GM23338 (cell line): ENCODE data around the gene MAP3K6. TPM values are rescaled to one million over a fixed set of nuclear protein-coding genes. Genes with fewer than 3 reads are reported as not detected.

ENCODE experiments used
- ATAC-seq: fragments of 200-7000 bp; cut with Tn5 transposase; 3 replicates; pipeline ENCODE4 v1.9.1; 2020
- DNase-seq: peaks from one replicate; pipeline ENCODE4 v3.0.0-alpha.2; 2015; ENCODE audit warnings: low spot score
- H2AFZ ChIP-seq: fragments of 200-600 bp; sonication (generic); 2 replicates; pipeline ENCODE4 v1.8.0; 2016; ENCODE audit warnings: antibody characterized with exemption, mild to moderate bottlenecking, moderate library complexity
- H3F3A ChIP-seq: fragments of 200-600 bp; sonication (generic); replicated peaks from 2 replicates; pipeline ENCODE4 v1.8.0; 2017; ENCODE audit warnings: antibody characterized with exemption, mixed run types, low read depth
- H3K27ac ChIP-seq: fragments of 200-600 bp; sonication (generic); 2 replicates; pipeline ENCODE4 v1.6.1; 2016; ENCODE audit warnings: low read depth
- H3K27me3 ChIP-seq: fragments of 200-600 bp; sonication (generic); 2 replicates; pipeline ENCODE4 v1.8.0; 2016; ENCODE audit warnings: mild to moderate bottlenecking, mixed run types, moderate library complexity; ENCODE audit not compliant: insufficient read depth
- H3K36me3 ChIP-seq: fragments of 200-600 bp; sonication (generic); 2 replicates; pipeline ENCODE4 v1.8.0; 2016; ENCODE audit warnings: mild to moderate bottlenecking; ENCODE audit not compliant: insufficient read depth
- H3K4me1 ChIP-seq: fragments of 200-600 bp; sonication (generic); 2 replicates; pipeline ENCODE4 v1.8.0; 2016; ENCODE audit warnings: mild to moderate bottlenecking, moderate library complexity; ENCODE audit not compliant: insufficient read depth
- H3K4me2 ChIP-seq: fragments of 200-600 bp; sonication (generic); 2 replicates; pipeline ENCODE4 v1.7.1; 2017; ENCODE audit warnings: mixed run types
- H3K4me3 ChIP-seq: fragments of 200-600 bp; sonication (generic); 2 replicates; pipeline ENCODE4 v1.6.1; 2016; ENCODE audit warnings: mixed run types
- H3K79me2 ChIP-seq: fragments of 200-600 bp; sonication (generic); replicated peaks from 2 replicates; pipeline ENCODE4 v1.8.0; 2017; ENCODE audit warnings: mild to moderate bottlenecking; ENCODE audit not compliant: insufficient read depth
- H3K9me2 ChIP-seq: fragments of 200-600 bp; sonication (generic); 2 replicates; pipeline ENCODE4 v1.8.0; 2017; ENCODE audit not compliant: insufficient read depth
- H4K20me1 ChIP-seq: fragments of 200-600 bp; sonication (generic); replicated peaks from 2 replicates; pipeline ENCODE4 v1.8.0; 2017; ENCODE audit warnings: mild to moderate bottlenecking; ENCODE audit not compliant: insufficient read depth
- H3K27ac Mint-ChIP-seq: 2 replicates; pipeline ENCODE4 v1.8.0; 2020; ENCODE audit warnings: inconsistent platforms, mild to moderate bottlenecking, moderate library complexity, mixed read lengths
- H3K27me3 Mint-ChIP-seq: 3 replicates; pipeline ENCODE4 v1.8.0; 2022; ENCODE audit warnings: low read depth, mild to moderate bottlenecking, moderate library complexity, mixed read lengths, inconsistent platforms; ENCODE audit not compliant: insufficient read depth, poor library complexity
- H3K36me3 Mint-ChIP-seq: 3 replicates; pipeline ENCODE4 v1.8.0; 2021; ENCODE audit warnings: low read depth, mild to moderate bottlenecking, inconsistent platforms, moderate library complexity, mixed read lengths
- H3K4me1 Mint-ChIP-seq: 3 replicates; pipeline ENCODE4 v1.8.0; 2020; ENCODE audit warnings: mild to moderate bottlenecking, inconsistent platforms, mixed read lengths
- H3K4me3 Mint-ChIP-seq: 3 replicates; pipeline ENCODE4 v1.8.0; 2021; ENCODE audit warnings: moderate library complexity, mild to moderate bottlenecking, inconsistent platforms, mixed read lengths
- H3K9me3 Mint-ChIP-seq: 3 replicates; pipeline ENCODE4 v1.8.0; 2020; ENCODE audit warnings: moderate library complexity, mild to moderate bottlenecking, inconsistent platforms, mixed read lengths
- EZH2phosphoT487 ChIP-seq: fragments of 200-600 bp; sonication (generic); IDR thresholded peaks from one replicate; pipeline ENCODE4 v1.8.1; 2018; ENCODE audit warnings: antibody characterized with exemption; ENCODE audit not compliant: unreplicated experiment
- NANOG ChIP-seq: IDR thresholded peaks from 2 replicates; pipeline ENCODE4 v1.6.1; 2016; ENCODE audit warnings: antibody characterized with exemption, borderline replicate concordance
- POLR2AphosphoS5 ChIP-seq: IDR thresholded peaks from 2 replicates; pipeline ENCODE4 v1.6.1; 2016; ENCODE audit warnings: antibody characterized with exemption, low read depth
- polyA plus RNA-seq: library from polyadenylated mRNA; unstranded; fragments of >200 nt; fragmentation: Nextera tagmentation; extraction: Ambion mirVana; gene quantifications from 2 replicates; pipeline ENCODE4 v1.2.1, GENCODE V29; 2016
- total RNA-seq: library from RNA; depleted of rRNA; stranded (reverse); fragments of >200 nt; shearing (Covaris generic); gene quantifications from 2 replicates; pipeline ENCODE4 v1.2.3, GENCODE V29; 2014
- TF ChIP-seq, protein P1 (sequence below), 2 experiments: fragments of 200-600 bp in 1 of 2; sonication (generic) in 1 of 2; conservative IDR thresholded peaks; 2 replicates each; pipeline versions ENCODE4 v1.5.1 to v1.6.1; 2016 to 2017; ENCODE audit warnings: antibody characterized with exemption in 2 of 2, low read depth in 2 of 2, mild to moderate bottlenecking in 2 of 2, moderate library complexity in 1 of 2
- TF ChIP-seq, protein P2 (sequence below): IDR thresholded peaks from one replicate; pipeline ENCODE4 v1.6.1; 2018; ENCODE audit warnings: antibody characterized with exemption; ENCODE audit not compliant: unreplicated experiment
- TF ChIP-seq, protein P3 (sequence below): fragments of 250-450 bp; sonication (Bioruptor Pico); IDR thresholded peaks from 2 replicates; pipeline ENCODE4 v1.5.0; 2020; ENCODE audit warnings: mild to moderate bottlenecking, moderate library complexity

Gene MAP3K6
- total and polyA plus RNA-seq, 2 experiments from 2014 or later, result 8.2 to 10.6 TPM

DNA sequence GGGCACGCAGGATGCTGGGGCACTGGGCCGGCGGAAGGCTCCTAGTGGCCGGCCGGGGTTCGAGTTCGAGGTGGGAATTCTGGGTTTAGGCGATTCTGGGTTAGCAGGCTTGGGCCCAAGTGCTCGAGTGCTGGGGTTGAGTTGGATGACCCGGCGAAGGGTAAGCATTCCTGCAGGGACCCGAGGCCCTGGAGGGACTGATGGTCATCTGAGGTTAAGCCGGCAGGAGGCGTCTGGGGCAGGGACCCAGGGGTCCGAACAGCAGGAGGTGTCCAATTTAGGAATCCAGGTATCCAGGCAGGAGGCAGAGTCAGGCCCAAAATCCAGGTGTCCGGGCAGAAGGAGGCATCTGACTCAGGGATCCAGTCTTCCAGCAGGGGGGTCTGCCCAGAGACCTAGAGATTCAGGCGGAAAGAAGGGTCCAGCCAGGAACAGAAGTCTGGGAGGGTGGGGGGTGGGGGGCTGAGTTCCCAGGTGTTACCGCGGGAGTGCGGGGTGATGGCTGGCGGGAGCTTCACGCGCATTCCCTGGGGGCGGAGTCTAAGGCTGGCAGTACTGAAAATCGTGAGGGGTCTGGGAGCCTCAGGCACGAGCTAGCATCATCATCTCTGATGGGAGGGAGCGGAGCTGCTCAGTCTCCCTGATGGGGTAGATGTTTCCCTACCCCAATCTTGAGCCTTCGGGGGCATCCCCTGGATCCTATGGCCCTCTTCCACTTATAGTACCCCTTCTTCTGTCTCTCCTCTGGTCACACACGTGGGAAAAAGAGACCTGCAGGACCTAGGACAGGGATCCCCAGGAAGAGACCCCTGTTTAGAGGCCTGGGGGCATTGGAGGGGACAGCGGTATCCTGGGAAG, 26.2 kb upstream of the MAP3K6 start:
- Mint-ChIP-seq H3K4me1 (peaks cover 34% of the 10 kb centered on the region), H3K4me3 (peak overlapping the region; percentile 92), H3K27ac (peak overlapping the region; percentile 90), H3K9me3 (peaks cover 3% of the 10 kb centered on the region; the same call in 2 of the 3 replicates), H3K36me3 (peaks cover 5% of the 10 kb centered on the region; the same call in 1 of the 3 replicates), H3K27me3 (peaks cover 33% of the 10 kb centered on the region)
- H3K79me2 ChIP-seq, result no peaks in the 10 kb centered on the region
- no peaks in the 10 kb centered on the region for H3K27me3 ChIP-seq
- H3K4me3 ChIP-seq, result peak overlapping the region; percentile 94
- no peak overlapping the region for H3K27ac ChIP-seq
- DNase-seq, result peak; percentile 72
- no peak; the same call in 1 of the 3 replicates for ATAC-seq
- H3K4me2 ChIP-seq, result peak overlapping the region; percentile 89
- no peaks in the 10 kb centered on the region for H3K9me2 ChIP-seq
- H3K36me3 ChIP-seq, result no peaks in the 10 kb centered on the region
- H3F3A ChIP-seq, result peaks cover 7% of the 10 kb centered on the region; the same call in 1 of the 2 replicates
- peak overlapping the region; percentile 84; the same call in 1 of the 2 replicates for H2AFZ ChIP-seq
- H3K4me1 ChIP-seq, result peaks cover 18% of the 10 kb centered on the region
- TF ChIP-seq, protein P1, sequence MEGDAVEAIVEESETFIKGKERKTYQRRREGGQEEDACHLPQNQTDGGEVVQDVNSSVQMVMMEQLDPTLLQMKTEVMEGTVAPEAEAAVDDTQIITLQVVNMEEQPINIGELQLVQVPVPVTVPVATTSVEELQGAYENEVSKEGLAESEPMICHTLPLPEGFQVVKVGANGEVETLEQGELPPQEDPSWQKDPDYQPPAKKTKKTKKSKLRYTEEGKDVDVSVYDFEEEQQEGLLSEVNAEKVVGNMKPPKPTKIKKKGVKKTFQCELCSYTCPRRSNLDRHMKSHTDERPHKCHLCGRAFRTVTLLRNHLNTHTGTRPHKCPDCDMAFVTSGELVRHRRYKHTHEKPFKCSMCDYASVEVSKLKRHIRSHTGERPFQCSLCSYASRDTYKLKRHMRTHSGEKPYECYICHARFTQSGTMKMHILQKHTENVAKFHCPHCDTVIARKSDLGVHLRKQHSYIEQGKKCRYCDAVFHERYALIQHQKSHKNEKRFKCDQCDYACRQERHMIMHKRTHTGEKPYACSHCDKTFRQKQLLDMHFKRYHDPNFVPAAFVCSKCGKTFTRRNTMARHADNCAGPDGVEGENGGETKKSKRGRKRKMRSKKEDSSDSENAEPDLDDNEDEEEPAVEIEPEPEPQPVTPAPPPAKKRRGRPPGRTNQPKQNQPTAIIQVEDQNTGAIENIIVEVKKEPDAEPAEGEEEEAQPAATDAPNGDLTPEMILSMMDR (conservative IDR thresholded peaks at IDR 0.05; ENCODE audit: low read depth in 2 of 2), result peak; percentile 32 to 40
- TF ChIP-seq POLR2AphosphoS5, result no peak
- no peaks in the 10 kb centered on the region for H4K20me1 ChIP-seq

DNA sequence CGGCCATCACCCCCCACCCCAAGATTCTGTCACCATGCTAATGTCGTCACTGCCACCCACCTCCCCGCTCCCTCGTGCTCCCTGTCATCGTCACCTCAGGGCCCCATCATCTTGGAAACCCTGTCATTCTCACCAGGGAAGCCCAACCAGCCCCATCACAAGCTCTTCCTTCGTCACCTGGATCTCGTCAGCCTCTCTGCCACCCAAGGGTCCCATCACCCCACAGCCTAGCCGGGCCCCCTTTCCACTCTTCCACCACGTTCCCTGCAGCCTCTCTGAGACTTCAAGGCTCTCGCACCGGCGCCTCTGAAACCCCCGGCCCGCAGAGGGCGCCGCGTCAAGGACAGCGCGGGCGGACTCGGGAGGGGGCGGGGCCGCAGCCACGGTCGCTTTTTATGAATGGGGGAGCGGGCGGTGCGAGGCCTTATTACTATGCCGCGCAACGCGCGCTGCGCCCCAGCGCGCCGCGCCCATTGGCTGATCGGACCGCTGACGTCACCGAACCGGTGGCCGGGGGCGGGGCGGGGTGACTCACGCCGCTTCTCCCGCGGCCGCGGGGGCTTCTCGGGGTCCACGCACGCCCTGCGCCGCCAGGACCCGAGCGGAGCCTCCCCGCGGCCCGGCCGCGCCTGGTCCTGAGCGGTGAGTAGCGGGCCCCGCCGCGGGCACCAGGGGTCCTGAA, 25.5 kb upstream of the MAP3K6 start, which contains the start of gene GPR3:
Gene GPR3, plus strand, starts transcription at position 527 of the 682 bp plus-strand sequence. CDS start 1,177 bp downstream, outside the sequence.
- Histone ChIP-seq H3F3A (peaks cover 7% of the 10 kb centered on the region; the same call in 1 of the 2 replicates), H3K27me3 (no peaks in the 10 kb centered on the region), H3K4me1 (peaks cover 12% of the 10 kb centered on the region), H3K9me2 (no peaks in the 10 kb centered on the region), H2AFZ (peak within 1 kb of the TSS; percentile 96), H3K36me3 (no peaks in the 10 kb centered on the region), H3K4me3 (peak within 1 kb of the TSS; percentile 94), H3K27ac (no peak within 1 kb of the TSS), H3K79me2 (no peaks in the 10 kb centered on the region), H3K4me2 (peak within 1 kb of the TSS; percentile 89), H4K20me1 (no peaks in the 10 kb centered on the region)
- peaks cover 29% of the 10 kb centered on the region for H3K4me1 Mint-ChIP-seq
- DNase-seq (peak; percentile 97), ATAC-seq (peak; percentile 72)
- peak within 1 kb of the TSS; percentile 92 for H3K4me3 Mint-ChIP-seq
- peaks cover 3% of the 10 kb centered on the region; the same call in 2 of the 3 replicates for H3K9me3 Mint-ChIP-seq
- H3K27ac Mint-ChIP-seq, result peak within 1 kb of the TSS; percentile 90
- H3K27me3 Mint-ChIP-seq, result peaks cover 33% of the 10 kb centered on the region
- H3K36me3 Mint-ChIP-seq, result peaks cover 5% of the 10 kb centered on the region; the same call in 1 of the 3 replicates
- TF ChIP-seq NANOG (no peak), EZH2phosphoT487 (no peak)
- TF ChIP-seq, protein P2, sequence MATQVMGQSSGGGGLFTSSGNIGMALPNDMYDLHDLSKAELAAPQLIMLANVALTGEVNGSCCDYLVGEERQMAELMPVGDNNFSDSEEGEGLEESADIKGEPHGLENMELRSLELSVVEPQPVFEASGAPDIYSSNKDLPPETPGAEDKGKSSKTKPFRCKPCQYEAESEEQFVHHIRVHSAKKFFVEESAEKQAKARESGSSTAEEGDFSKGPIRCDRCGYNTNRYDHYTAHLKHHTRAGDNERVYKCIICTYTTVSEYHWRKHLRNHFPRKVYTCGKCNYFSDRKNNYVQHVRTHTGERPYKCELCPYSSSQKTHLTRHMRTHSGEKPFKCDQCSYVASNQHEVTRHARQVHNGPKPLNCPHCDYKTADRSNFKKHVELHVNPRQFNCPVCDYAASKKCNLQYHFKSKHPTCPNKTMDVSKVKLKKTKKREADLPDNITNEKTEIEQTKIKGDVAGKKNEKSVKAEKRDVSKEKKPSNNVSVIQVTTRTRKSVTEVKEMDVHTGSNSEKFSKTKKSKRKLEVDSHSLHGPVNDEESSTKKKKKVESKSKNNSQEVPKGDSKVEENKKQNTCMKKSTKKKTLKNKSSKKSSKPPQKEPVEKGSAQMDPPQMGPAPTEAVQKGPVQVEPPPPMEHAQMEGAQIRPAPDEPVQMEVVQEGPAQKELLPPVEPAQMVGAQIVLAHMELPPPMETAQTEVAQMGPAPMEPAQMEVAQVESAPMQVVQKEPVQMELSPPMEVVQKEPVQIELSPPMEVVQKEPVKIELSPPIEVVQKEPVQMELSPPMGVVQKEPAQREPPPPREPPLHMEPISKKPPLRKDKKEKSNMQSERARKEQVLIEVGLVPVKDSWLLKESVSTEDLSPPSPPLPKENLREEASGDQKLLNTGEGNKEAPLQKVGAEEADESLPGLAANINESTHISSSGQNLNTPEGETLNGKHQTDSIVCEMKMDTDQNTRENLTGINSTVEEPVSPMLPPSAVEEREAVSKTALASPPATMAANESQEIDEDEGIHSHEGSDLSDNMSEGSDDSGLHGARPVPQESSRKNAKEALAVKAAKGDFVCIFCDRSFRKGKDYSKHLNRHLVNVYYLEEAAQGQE, result no peak
- TF ChIP-seq, protein P3, sequence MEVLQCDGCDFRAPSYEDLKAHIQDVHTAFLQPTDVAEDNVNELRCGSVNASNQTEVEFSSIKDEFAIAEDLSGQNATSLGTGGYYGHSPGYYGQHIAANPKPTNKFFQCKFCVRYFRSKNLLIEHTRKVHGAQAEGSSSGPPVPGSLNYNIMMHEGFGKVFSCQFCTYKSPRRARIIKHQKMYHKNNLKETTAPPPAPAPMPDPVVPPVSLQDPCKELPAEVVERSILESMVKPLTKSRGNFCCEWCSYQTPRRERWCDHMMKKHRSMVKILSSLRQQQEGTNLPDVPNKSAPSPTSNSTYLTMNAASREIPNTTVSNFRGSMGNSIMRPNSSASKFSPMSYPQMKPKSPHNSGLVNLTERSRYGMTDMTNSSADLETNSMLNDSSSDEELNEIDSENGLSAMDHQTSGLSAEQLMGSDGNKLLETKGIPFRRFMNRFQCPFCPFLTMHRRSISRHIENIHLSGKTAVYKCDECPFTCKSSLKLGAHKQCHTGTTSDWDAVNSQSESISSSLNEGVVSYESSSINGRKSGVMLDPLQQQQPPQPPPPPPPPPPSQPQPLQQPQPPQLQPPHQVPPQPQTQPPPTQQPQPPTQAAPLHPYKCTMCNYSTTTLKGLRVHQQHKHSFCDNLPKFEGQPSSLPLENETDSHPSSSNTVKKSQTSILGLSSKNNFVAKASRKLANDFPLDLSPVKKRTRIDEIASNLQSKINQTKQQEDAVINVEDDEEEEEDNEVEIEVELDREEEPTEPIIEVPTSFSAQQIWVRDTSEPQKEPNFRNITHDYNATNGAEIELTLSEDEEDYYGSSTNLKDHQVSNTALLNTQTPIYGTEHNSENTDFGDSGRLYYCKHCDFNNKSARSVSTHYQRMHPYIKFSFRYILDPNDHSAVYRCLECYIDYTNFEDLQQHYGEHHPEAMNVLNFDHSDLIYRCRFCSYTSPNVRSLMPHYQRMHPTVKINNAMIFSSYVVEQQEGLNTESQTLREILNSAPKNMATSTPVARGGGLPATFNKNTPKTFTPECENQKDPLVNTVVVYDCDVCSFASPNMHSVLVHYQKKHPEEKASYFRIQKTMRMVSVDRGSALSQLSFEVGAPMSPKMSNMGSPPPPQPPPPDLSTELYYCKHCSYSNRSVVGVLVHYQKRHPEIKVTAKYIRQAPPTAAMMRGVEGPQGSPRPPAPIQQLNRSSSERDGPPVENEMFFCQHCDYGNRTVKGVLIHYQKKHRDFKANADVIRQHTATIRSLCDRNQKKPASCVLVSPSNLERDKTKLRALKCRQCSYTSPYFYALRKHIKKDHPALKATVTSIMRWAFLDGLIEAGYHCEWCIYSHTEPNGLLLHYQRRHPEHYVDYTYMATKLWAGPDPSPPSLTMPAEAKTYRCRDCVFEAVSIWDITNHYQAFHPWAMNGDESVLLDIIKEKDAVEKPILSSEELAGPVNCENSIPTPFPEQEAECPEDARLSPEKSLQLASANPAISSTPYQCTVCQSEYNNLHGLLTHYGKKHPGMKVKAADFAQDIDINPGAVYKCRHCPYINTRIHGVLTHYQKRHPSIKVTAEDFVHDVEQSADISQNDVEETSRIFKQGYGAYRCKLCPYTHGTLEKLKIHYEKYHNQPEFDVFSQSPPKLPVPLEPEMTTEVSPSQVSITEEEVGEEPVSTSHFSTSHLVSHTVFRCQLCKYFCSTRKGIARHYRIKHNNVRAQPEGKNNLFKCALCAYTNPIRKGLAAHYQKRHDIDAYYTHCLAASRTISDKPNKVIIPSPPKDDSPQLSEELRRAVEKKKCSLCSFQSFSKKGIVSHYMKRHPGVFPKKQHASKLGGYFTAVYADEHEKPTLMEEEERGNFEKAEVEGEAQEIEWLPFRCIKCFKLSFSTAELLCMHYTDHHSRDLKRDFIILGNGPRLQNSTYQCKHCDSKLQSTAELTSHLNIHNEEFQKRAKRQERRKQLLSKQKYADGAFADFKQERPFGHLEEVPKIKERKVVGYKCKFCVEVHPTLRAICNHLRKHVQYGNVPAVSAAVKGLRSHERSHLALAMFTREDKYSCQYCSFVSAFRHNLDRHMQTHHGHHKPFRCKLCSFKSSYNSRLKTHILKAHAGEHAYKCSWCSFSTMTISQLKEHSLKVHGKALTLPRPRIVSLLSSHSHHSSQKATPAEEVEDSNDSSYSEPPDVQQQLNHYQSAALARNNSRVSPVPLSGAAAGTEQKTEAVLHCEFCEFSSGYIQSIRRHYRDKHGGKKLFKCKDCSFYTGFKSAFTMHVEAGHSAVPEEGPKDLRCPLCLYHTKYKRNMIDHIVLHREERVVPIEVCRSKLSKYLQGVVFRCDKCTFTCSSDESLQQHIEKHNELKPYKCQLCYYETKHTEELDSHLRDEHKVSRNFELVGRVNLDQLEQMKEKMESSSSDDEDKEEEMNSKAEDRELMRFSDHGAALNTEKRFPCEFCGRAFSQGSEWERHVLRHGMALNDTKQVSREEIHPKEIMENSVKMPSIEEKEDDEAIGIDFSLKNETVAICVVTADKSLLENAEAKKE, result no peak
